DMS114 treated with DMSO at 0.1 percent for 48 hours (cell line): ENCODE data around the gene PGM1.

Experiments used
- DNase-seq: peaks from one replicate; lab custom pipeline; 2025; ENCODE audit not compliant: unreplicated experiment; lab: John Stamatoyannopoulos, UW

The PGM1 gene

GRCh38 chr1:63600248-63600647 is 7.0 kb downstream of the PGM1 start:
- DNase-seq = no peak

GRCh38 chr1:63601061-63601460 is 7.8 kb downstream of the PGM1 start:
- DNase-seq = no peak

- DNase-seq = no peak
Measured at GRCh38 chr1:63601463-63601862, 8.3 kb downstream of the PGM1 start.

- no peak for DNase-seq
Measured at GRCh38 chr1:63601912-63602311, 8.7 kb downstream of the PGM1 start.

- no peak for DNase-seq
Measured at GRCh38 chr1:63602629-63603028, 9.4 kb downstream of the PGM1 start.

GRCh38 chr1:63603810-63604209 is 10.6 kb downstream of the PGM1 start:
- DNase-seq = no peak

- no peak for DNase-seq
Measured at GRCh38 chr1:63607322-63607721, 14.1 kb downstream of the PGM1 start.

- DNase-seq = no peak
Measured at GRCh38 chr1:63611231-63611630, 18.0 kb downstream of the PGM1 start.

- DNase-seq = no peak
Measured at GRCh38 chr1:63612564-63612963, 19.4 kb downstream of the PGM1 start.

GRCh38 chr1:63612971-63613370 is 19.8 kb downstream of the PGM1 start:
- DNase-seq = no peak

- DNase-seq = peak; percentile 54
Measured at GRCh38 chr1:63615768-63616420, 22.7 kb downstream of the PGM1 start.

GRCh38 chr1:63617450-63617849 is 24.2 kb downstream of the PGM1 start:
- DNase-seq = no peak

- DNase-seq = no peak
Measured at GRCh38 chr1:63618011-63618410, 24.8 kb downstream of the PGM1 start.

- DNase-seq = no peak
Measured at GRCh38 chr1:63619558-63619957, 26.3 kb downstream of the PGM1 start.

GRCh38 chr1:63620671-63621070 is 27.5 kb downstream of the PGM1 start:
- no peak for DNase-seq

- DNase-seq = no peak
Measured at GRCh38 chr1:63621075-63621474, 27.9 kb downstream of the PGM1 start.

- DNase-seq = no peak
Measured at GRCh38 chr1:63621698-63622097, 28.5 kb downstream of the PGM1 start.

GRCh38 chr1:63622849-63623566 is 29.8 kb downstream of the PGM1 start:
- no peak for DNase-seq

- DNase-seq = no peak
Measured at GRCh38 chr1:63623952-63624351, 30.7 kb downstream of the PGM1 start.

- DNase-seq = no peak
Measured at GRCh38 chr1:63624911-63625310, 31.7 kb downstream of the PGM1 start.

GRCh38 chr1:63626222-63626621 is 33.0 kb downstream of the PGM1 start:
- DNase-seq = no peak

GRCh38 chr1:63628607-63629006 is 35.4 kb downstream of the PGM1 start:
- DNase-seq = no peak

- DNase-seq = no peak
Measured at GRCh38 chr1:63630238-63630637, 37.0 kb downstream of the PGM1 start.
